Measurements from ENCODE around the gene TXLNA. TPM values are rescaled to one million over a fixed set of nuclear protein-coding genes. Genes with fewer than 3 reads are reported as not detected.

TXLNA gene
- polyA plus RNA-seq, 1 experiment, result 49.3 TPM

DNA sequence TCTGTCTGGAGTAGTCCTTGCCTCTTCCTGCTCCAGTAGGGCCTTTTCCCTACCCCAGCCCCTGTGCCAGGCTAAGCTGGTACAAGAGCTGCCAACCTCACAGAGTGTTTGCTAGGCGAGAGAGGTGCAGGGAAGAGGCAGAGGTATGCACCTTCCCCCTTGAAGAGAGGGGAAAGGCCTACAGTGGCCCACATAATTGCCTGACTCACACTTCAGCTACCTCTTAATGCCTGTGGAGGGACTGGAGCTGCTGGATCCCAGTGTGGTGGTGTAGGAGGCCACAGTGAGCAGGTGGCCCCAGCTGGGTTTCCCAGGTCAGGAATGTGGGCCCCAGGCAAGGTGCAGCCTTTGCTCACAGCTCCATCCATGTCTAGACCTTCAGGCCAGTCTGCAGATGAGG lies 17.6 kb downstream of the TXLNA start:
- CTCF ChIA-PET, result no interaction called here
- DNase-seq (ENCODE audit: low read depth, low spot score), result no peak
- Histone ChIP-seq H3K27me3 (ENCODE audit: control insufficient read depth, insufficient read depth, low read length) (no peaks in the 10 kb centered on the region), H3K9me3 (ENCODE audit: control insufficient read depth, insufficient read depth, low read length) (no peaks in the 10 kb centered on the region), H3K4me3 (ENCODE audit: low read depth, low read length) (no peak overlapping the region), H3K27ac (ENCODE audit: low read depth, low read length) (peak overlapping the region; percentile 21)
- POLR2A ChIA-PET, result interaction anchor here (1.7 to 2.2 kb wide), 2 partner anchors 10 to 17 kb away, joined by 7 to 9 read pairs; no protein-coding TSS in a partner anchor
- TF ChIP-seq, protein P1, sequence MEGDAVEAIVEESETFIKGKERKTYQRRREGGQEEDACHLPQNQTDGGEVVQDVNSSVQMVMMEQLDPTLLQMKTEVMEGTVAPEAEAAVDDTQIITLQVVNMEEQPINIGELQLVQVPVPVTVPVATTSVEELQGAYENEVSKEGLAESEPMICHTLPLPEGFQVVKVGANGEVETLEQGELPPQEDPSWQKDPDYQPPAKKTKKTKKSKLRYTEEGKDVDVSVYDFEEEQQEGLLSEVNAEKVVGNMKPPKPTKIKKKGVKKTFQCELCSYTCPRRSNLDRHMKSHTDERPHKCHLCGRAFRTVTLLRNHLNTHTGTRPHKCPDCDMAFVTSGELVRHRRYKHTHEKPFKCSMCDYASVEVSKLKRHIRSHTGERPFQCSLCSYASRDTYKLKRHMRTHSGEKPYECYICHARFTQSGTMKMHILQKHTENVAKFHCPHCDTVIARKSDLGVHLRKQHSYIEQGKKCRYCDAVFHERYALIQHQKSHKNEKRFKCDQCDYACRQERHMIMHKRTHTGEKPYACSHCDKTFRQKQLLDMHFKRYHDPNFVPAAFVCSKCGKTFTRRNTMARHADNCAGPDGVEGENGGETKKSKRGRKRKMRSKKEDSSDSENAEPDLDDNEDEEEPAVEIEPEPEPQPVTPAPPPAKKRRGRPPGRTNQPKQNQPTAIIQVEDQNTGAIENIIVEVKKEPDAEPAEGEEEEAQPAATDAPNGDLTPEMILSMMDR (IDR thresholded peaks at IDR 0.05; ENCODE audit: low read depth, low read length), result no peak

DNA sequence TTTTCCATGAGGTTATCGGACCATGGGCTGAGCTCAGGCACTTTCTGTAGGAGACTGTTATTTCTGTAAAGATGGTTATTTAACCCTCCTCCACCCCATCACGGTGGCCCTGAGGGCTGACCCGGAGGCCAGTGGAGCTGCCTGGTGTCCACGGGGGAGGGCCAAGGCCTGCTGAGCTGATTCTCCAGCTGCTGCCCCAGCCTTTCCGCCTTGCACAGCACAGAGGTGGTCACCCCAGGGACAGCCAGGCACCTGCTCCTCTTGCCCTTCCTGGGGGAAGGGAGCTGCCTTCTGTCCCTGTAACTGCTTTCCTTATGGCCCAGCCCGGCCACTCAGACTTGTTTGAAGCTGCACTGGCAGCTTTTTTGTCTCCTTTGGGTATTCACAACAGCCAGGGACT lies 18.4 kb downstream of the TXLNA start:
- CTCF ChIA-PET, result no interaction called here
- no peaks in the 10 kb centered on the region for H3K27me3 ChIP-seq (ENCODE audit: control insufficient read depth, insufficient read depth, low read length)
- POLR2A ChIA-PET, result interaction anchor here (1.7 to 2.2 kb wide), 2 partner anchors 11 to 17 kb away, joined by 7 to 9 read pairs; no protein-coding TSS in a partner anchor
- H3K9me3 ChIP-seq (ENCODE audit: control insufficient read depth, insufficient read depth, low read length), result no peaks in the 10 kb centered on the region
- TF ChIP-seq, protein P1 (IDR thresholded peaks at IDR 0.05; ENCODE audit: low read depth, low read length), result no peak
- H3K27ac ChIP-seq (ENCODE audit: low read depth, low read length), result no peak overlapping the region
- no peak for DNase-seq (ENCODE audit: low read depth, low spot score)
- H3K4me3 ChIP-seq (ENCODE audit: low read depth, low read length), result no peak overlapping the region

DNA sequence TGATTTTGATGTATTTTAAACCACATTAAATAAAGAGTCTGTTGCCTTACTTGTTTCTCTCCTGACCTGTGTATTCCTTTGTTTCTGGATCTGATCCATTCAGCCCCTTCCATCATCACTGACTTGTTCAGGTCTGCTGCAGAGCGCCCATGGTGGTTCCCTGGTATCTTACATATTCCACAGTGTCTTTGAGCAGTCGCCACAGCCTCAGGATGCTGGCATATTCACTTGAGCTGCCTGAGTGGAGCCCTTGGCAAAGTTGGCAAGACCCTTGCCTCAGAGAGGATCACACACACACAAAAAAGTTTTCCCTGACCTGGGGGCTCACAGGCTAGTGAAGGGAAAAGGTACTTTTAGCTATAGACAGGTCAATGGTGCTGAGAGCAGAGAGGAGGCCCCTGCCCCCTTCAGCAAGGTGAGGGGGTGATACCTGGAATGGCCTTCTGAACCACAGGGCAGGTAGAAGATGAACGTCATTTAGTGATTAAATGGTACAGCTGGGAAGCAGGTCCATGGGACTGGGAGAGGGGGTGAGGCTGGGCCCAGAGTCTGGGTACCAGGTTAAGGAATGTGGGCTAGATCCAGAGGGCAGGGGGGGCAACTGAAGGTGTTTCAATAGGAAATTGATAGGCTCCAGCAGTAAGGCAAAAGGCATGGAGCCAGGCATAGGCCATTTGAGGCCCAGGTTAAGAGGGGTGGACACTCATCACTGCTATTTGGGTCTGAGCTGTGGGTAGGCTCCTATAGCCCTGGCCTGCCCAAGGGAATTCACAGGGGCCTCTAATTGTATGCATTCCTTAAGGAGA lies 19.0 kb downstream of the TXLNA start:
- TF ChIP-seq, protein P1 (IDR thresholded peaks at IDR 0.05; ENCODE audit: low read depth, low read length), result no peak
- DNase-seq (ENCODE audit: low read depth, low spot score), result no peak
- peak overlapping the region; percentile 11 for H3K27ac ChIP-seq (ENCODE audit: low read depth, low read length)
- H3K27me3 ChIP-seq (ENCODE audit: control insufficient read depth, insufficient read depth, low read length), result no peaks in the 10 kb centered on the region
- H3K9me3 ChIP-seq (ENCODE audit: control insufficient read depth, insufficient read depth, low read length), result no peaks in the 10 kb centered on the region
- H3K4me3 ChIP-seq (ENCODE audit: low read depth, low read length), result no peak overlapping the region
- ChIA-PET CTCF (no interaction called here), POLR2A (interaction anchor here (0.7 to 2.2 kb wide), 3 partner anchors 12 to 32 kb away, joined by 3 to 9 read pairs (median 7); no protein-coding TSS in a partner anchor)

DNA sequence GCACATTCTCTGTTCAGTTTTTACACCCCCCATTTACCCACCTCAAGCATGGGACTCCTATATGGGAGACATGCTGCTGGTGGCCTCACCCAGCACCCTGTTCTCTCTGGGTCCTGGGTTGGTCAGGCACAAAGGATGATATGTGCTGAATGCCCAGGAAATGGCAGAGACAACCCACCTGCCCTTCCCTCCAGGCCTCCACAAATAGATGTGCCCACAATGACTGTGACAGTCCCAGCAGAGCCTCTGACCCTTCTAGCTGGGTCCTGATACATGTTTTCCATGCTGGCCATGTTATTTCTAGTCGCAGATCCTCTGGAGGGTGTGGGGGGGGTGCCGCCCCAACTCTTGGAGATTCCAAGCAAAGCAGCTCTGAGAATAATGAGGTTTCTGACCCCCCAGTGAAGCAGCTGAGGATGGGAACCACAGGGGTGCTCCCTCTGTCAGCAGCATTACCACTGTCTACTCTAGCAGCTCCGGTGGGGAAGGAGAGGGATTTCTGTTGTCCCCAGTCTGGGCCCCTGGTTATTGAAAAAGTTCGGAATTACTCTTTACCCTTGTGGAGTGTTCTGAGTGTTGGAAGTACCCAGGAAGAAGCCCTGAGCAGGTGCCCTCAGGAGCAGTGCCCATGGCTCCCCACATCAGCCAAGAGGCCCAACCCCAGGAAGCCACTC lies 19.7 kb downstream of the TXLNA start:
- Histone ChIP-seq H3K9me3 (ENCODE audit: control insufficient read depth, insufficient read depth, low read length) (no peaks in the 10 kb centered on the region), H3K27me3 (ENCODE audit: control insufficient read depth, insufficient read depth, low read length) (no peaks in the 10 kb centered on the region), H3K4me3 (ENCODE audit: low read depth, low read length) (peak overlapping the region; percentile 79), H3K27ac (ENCODE audit: low read depth, low read length) (peak overlapping the region; percentile 96)
- no peak for DNase-seq (ENCODE audit: low read depth, low spot score)
- TF ChIP-seq, protein P1 (IDR thresholded peaks at IDR 0.05; ENCODE audit: low read depth, low read length), result no peak
- POLR2A ChIA-PET, result interaction anchor here (0.7 to 2.5 kb wide), 2 partner anchors 33 to 137 kb away, joined by 3 to 17 read pairs; partner anchors contain the start of gene MARCKSL1
- CTCF ChIA-PET, result interaction anchor here (0.7 to 1.9 kb wide), 2 partner anchors 12 to 14 kb away, joined by 4 read pairs; no protein-coding TSS in a partner anchor

Data from AG04450 (cell line).